NCI-H460 (cell line): Measurements from ENCODE around the gene SNAP47. TPM values are rescaled to one million over a fixed set of nuclear protein-coding genes. Genes with fewer than 3 reads are reported as not detected.

ENCODE experiments used
- DNase-seq: peaks from one replicate; pipeline ENCODE4 v3.0.0-alpha.2; 2016; ENCODE audit warnings: low read depth; ENCODE audit errors: extremely low read depth
- total RNA-seq: library from RNA; depleted of rRNA; stranded (reverse); fragments of >200 nt; shearing (Covaris generic); gene quantifications from 2 replicates; pipeline ENCODE4 v1.2.3, GENCODE V29; 2014

Gene SNAP47
- total RNA-seq, 1 experiment from 2014 or later: 47.2 TPM

DNA sequence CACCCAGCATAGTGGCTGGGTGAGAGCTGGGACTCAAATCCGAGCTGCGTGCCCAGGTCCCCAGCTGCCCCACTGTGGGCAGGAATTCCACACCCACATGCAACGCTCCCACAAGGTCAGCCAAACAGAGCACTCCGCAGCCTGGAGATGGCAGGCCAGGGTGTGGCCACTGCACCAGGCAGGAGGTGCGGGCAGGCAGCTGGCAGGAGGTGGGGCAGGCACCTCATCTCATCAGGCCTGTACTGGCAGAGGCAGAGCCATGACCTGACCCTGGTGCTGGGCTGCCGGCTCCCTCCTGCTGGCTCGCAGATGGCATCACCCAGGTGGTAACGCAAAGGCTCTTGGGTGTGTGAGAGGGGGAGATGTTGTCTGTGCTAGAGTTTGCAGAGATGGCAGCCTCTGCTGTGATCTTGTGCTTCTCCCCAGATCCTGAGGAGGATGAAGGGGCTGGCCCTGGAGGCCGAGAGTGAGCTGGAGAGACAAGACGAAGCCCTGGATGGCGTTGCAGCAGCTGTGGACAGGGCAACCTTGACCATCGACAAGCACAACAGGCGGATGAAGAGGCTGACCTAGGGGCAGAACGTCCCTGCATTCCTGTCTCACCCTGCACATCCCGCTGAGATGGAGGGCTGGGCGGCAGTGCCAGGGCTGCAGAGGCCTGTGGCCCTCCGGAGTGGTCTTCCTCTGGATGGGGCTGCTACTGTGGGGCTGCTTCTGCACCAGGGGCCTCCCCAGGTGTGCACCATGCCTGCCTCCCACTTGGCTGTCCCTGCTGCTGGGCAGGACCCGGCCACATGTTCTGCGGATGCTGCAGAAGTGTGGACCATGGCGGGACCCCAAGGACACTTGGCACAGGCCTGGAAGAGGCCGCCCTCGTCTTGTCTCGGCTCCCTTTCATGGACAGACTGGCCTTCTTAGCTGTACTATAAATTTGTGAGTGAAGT, 45.1 kb downstream of the SNAP47 start:
- no peak for DNase-seq

DNA sequence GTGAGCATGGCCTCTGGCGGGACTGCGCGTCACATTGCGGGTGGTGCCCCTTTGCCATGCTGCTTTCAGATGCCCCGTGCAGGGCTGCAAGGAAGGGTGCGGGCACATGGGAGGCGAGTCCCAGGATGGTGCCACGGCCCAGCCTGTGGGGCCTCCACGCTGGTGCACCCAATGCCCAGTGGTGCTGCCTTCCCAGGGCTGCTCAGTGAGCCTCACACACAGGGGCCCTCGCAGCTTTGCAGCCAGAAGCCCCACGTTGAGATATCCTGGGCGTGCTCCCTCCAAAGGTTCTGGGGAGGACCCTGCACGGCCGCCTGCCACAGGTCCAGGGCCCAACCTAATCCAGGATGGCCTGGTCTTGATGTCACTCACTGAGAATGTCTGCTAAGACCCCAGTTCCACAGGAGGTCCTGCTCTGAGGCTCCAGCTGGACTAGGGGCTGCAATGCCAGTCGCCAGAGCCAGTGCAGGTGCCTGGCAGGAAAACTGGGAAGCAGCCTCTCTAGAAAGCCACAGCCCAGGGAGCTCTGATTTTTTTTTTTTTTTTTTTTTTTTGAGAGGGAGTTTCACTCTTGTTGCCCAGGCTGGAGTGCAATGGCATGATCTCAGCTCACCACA, 46.2 kb downstream of the SNAP47 start:
- no peak for DNase-seq

GRCh38 chr1:227782226-227782625, 47.0 kb downstream of the SNAP47 start:
- no peak for DNase-seq

DNA sequence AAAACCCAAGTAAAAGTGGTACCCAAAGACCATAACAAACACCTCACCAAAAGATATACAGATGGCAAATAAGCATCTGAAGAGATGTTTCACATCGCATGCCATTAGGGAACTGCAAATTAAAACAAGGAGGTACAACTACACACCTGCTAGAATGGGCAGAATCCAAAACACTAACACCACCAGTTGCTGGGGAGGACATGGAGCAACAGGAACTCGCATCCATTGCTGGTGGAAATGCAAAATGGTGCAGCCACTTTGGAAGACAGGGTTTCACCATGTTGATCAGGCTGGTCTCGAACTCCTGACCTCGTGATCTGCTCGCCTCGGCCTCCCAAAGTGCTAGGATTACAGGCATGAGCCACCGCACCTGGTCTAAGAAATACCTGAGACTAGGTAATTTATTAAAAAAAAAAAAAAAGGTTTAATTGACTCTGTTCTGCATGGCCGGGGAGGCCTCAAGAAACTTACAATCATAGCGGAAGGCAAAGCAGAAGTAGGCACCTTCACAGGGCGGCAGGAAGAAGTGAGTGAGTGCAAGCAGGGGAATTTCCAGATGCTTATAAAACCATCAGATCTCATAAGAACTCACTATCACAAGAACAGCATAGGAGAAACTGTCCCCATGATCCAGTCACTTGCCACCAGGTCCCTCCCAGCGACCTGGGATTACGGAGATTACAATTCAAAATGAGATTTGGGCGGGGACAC, 50.0 kb downstream of the SNAP47 start:
- DNase-seq: no peak

DNA sequence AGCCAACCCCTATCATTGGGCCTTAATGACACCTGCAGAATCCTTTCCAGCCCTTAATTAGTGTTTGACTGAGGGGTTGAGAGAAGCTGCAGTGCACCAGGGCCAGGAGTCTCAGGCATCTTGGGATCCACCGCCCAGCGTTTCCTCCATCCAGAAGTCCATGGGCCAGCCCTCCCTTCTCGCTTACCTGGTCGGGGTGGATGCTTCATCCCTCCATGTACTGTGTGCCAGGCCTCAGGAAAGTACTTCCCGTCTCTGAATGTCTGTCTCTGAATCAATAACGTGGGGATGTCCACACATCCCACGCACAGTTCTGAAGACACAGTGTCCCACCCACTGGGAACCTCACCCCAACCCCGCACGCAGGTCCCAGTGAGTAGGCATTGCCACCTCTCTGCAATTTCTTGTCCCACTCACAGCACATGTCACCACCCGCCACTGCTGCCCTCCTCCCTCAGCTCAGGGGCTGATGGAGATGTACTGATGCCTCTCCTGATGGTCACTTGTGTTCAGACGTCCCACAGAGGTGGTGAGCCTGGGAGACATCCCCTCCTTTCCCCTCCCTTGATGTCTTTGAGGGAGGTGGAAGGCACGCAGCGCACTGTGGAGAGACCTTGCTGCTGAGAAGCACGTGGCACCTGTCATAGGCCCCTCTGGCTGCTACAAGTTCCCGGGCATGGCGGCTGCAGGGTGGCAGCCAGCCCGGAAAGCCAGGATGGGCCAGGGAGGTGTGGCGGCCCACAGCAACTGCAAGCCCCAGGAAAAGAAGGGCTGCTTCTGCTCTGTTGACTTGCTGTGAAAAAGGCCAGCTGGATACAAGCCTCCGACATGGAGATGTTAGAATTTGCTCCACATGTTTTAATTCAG, 50.8 kb downstream of the SNAP47 start:
- DNase-seq: no peak

DNA sequence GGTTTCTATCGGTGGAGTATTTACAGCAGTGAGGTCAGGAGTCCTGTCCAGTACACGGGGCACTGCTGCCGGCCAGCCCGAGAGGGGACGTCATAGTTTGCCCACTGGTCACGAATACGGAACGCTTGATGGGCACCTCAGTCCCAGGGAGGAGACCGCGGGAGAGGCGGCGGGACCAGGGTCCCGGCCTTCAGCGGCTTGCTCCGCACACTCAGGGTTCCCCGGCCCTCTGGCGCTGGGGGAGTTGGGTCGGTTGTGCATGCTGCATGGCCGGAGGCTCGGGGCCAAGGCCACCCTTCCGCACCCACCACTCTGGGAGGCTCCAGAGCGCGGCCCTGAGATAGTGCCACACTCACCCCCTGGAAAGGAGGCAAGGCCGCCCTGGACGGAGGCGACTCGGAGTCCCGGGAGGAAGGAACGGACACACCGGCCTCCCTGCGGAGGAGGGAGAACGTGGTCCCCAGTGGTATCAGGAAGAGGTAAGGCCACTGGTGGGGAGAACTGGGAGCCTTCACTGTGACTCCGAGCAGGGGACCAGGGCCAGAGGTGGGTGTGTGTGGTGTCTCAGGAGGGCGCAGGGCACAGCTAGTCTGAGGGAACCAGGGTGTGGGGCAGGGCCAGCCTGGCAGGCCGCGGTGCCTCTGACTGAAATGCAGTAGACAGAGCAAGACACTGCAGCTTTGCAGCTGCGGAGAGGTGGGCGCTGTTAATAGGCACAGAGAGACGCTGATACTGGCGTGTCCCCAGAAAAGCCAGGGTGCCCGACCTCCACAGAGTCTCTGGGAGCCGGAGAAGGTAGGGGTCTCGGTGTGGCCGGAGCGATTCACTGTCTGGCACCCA, 51.7 kb downstream of the SNAP47 start:
- no peak for DNase-seq

DNA sequence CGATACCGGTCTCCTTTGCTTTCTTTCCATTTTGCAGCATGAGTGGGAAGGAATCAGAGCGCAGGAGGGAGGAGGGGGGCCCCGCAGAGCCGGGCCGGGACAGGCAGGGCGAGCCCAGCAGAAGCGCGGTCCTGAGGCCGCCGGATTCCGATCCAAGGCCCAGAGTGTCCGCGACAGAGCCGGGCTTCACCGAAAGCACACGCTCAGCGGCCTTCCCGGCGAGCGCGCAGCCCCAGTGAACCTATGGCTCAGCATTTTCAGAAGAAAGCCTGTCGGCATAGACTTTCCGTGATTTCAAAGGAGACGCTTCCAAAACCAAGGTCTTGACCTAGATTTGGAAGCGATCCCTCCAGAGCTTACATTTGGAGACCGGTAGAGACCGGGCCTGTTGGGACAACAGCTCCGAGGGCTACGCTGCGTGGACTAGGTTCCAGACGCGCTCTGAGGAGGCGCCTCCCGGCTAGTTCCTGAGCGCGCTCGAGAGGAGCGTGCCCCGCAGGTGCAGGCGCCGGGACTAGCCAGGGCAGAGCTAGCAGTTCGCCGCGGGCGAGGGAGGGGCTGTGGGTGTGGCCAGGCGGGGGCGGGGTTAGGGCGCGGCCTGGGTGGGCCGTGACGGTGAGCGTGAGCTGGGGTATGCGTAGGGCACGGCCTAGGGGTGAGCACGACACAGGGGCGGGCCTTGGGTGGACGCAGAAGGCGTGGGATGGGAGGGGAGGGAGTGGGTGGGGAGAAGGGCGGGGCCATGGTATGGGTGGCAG, 52.5 kb downstream of the SNAP47 start:
- DNase-seq: peak; percentile 89

- peak; percentile 22 for DNase-seq
Observed at GRCh38 chr1:227788271-227789083, 53.2 kb downstream of the SNAP47 start.

- no peak for DNase-seq
Observed at GRCh38 chr1:227789084-227790033, 54.1 kb downstream of the SNAP47 start.

- DNase-seq: no peak
Observed at GRCh38 chr1:227790034-227790400, 54.8 kb downstream of the SNAP47 start.

DNA sequence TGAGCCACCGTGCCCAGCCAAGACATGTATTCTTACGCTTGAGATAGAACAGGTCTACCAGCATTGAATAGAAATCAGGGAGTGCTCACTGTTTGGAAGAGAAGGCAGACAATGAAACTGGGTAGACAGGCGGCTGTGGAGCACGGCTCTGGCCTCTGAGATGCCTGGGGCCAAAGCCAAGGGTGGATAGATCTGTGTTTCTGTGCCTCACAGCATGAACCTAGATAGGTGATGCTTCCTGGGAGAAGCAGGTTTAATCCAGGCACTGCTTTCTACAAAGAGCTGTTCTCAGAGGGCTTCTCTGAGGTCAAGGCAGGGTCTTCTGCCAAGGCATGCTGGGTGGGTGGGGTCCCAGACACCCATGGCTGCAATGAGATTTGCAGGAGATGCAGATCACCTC, 55.6 kb downstream of the SNAP47 start:
- no peak for DNase-seq

GRCh38 chr1:227791425-227792143, 56.3 kb downstream of the SNAP47 start:
- DNase-seq: no peak

- DNase-seq: no peak
Observed at GRCh38 chr1:227792216-227793078, 57.2 kb downstream of the SNAP47 start.

- DNase-seq: no peak
Observed at GRCh38 chr1:227793079-227793947, 58.1 kb downstream of the SNAP47 start.
